IPS-18c (cell line): Measurements from ENCODE around the gene GALR3.
A peak's percentile ranks its signal among the peaks of the same experiment; 100 is the strongest.

ENCODE experiments used
- H3K4me3 ChIP-seq: 2 replicates; pipeline ENCODE4 v1.7.0; 2013; ENCODE audit warnings: low read depth, mild to moderate bottlenecking, low read length, moderate library complexity; ENCODE audit not compliant: insufficient read depth
- H3K9me3 ChIP-seq: one replicate; pipeline ENCODE4 v1.6.1; 2013; ENCODE audit warnings: mild to moderate bottlenecking, low read length, moderate library complexity; ENCODE audit not compliant: control insufficient read depth, insufficient read depth

Gene GALR3

GRCh38 chr22:37815593-37815992 is 7.6 kb upstream of the GALR3 start:
- Histone ChIP-seq H3K4me3 (no peak overlapping the region), H3K9me3 (no peaks in the 10 kb centered on the region)

GRCh38 chr22:37816543-37817180 is 6.5 kb upstream of the GALR3 start:
- H3K9me3 ChIP-seq = no peaks in the 10 kb centered on the region
- no peak overlapping the region for H3K4me3 ChIP-seq

- H3K4me3 ChIP-seq = peak overlapping the region; percentile 52
- H3K9me3 ChIP-seq = no peaks in the 10 kb centered on the region
These were observed 5.3 kb upstream of the GALR3 start for GRCh38 chr22:37817705-37818408.

- H3K4me3 ChIP-seq = peak overlapping the region; percentile 52
- no peaks in the 10 kb centered on the region for H3K9me3 ChIP-seq
These were observed 4.6 kb upstream of the GALR3 start for GRCh38 chr22:37818409-37819104.

- Histone ChIP-seq H3K9me3 (no peaks in the 10 kb centered on the region), H3K4me3 (peak overlapping the region; percentile 52)
These were observed 4.1 kb upstream of the GALR3 start for GRCh38 chr22:37819105-37819433.

GRCh38 chr22:37820350-37820749 is 2.8 kb upstream of the GALR3 start:
- Histone ChIP-seq H3K9me3 (no peaks in the 10 kb centered on the region), H3K4me3 (no peak overlapping the region)

- H3K9me3 ChIP-seq = no peaks in the 10 kb centered on the region
- H3K4me3 ChIP-seq = no peak overlapping the region
These were observed 926 bp upstream of the GALR3 start for GRCh38 chr22:37822079-37822833.

GRCh38 chr22:37824674-37825641 is 1.8 kb downstream of the GALR3 start:
- Histone ChIP-seq H3K4me3 (peak overlapping the region; percentile 42; the same call in 1 of the 2 replicates), H3K9me3 (no peaks in the 10 kb centered on the region)

GRCh38 chr22:37827056-37827455 is 3.9 kb downstream of the GALR3 start:
- Histone ChIP-seq H3K9me3 (no peaks in the 10 kb centered on the region), H3K4me3 (no peak overlapping the region)

GRCh38 chr22:37830093-37830842 is 7.1 kb downstream of the GALR3 start:
- Histone ChIP-seq H3K9me3 (no peaks in the 10 kb centered on the region), H3K4me3 (no peak overlapping the region)

GRCh38 chr22:37831472-37831871 is 8.3 kb downstream of the GALR3 start:
- Histone ChIP-seq H3K4me3 (no peak overlapping the region), H3K9me3 (no peaks in the 10 kb centered on the region)

GRCh38 chr22:37832022-37832857 is 9.1 kb downstream of the GALR3 start:
- H3K9me3 ChIP-seq = no peaks in the 10 kb centered on the region

GRCh38 chr22:37842015-37842793 is 19.0 kb downstream of the GALR3 start:
- Histone ChIP-seq H3K4me3 (no peak overlapping the region), H3K9me3 (no peaks in the 10 kb centered on the region)

More at GRCh38 chr22:37832022-37832857, 9.1 kb downstream of the GALR3 start:
- H3K4me3 ChIP-seq = no peak overlapping the region

GRCh38 chr22:37843741-37844089 is 20.5 kb downstream of the GALR3 start:
- Histone ChIP-seq H3K4me3 (peak overlapping the region; percentile 92), H3K9me3 (no peaks in the 10 kb centered on the region)

- H3K4me3 ChIP-seq = peak overlapping the region; percentile 34; the same call in 1 of the 2 replicates
- H3K9me3 ChIP-seq = no peaks in the 10 kb centered on the region
These were observed 21.7 kb downstream of the GALR3 start for GRCh38 chr22:37844904-37845329.
